Measurements from ENCODE around the gene KLRK1.
A peak's percentile ranks its signal among the peaks of the same experiment; 100 is the strongest.
"Not testable (repeated sequence)": the region's sequence is repeated elsewhere in the genome, so short reads cannot be mapped to it uniquely, and the experiment has no call there.

KLRK1 gene

DNA sequence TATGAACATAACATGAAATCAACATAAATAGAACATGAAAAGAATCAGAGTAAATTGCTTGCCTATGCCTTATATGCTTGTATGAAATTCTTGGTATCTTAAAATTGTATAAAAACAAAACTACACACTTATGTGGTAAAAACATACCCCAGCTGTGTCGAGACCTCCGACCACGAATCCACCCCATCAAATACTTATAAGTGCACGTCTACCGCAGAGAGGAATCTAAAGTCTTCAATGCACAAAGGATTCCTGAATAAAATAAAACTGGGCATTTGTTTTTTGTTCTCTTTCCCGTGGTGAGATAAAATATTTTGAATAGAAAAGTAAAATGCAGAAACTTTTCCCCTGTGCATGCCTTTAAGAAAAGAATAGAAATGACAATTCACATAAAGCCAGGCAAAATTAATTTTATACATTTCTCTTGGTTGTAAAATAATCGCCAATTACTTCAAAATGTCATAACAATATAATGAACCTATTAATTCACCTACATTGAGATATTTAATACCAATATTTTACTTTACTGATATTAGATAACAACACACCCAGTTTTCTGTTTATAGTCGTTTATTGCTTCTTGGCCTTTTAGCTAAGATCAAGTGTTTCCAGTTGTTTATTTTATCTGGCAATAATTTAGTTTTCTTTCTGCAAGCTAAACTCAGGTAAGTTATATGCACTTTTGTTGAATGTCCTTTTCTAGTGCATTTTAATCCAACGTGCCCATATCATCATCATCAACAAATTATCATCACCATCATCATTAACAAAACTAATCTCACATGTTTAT, 1.0 kb downstream of the KLRK1 start:
- no peak for DNase-seq (ENCODE audit: low read depth)

DNA sequence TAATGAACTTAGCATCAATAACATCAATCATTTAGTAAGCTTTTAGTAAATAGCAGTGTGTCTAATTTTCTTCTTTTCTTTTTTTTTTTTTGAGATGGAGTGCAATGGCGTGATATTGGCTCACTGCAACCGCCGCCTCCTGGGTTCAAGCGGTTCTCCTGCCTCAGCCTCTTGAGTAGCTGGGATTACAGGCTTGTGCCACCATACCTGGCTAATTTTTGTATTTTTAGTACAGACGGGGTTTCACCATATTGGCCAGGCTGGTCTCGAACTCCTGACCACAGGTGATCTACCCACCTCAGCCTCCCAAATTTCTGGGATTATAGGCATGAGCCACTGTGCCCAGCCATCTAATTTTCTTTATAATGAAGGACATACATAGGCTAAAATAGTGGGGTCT, 2.3 kb downstream of the KLRK1 start:
- not testable (repeated sequence) for DNase-seq (ENCODE audit: low read depth)

DNA sequence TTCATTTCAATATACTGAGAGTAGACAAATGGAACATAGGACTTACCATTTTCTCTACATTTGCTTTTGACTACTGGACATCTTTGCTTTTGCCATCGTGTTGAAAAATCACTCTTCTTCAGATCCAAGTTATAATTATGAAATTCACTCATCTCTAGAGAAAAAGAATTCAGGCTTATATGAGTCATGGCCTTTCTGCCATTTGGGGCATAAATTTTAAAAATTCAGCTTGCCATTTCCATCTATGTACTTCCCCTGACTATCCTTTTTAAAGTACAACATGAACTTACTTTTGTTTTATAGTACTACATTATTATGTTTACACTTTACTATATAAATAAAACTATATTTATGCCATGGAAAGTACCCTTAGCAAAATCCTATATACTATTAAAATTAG, 3.0 kb downstream of the KLRK1 start:
- DNase-seq (ENCODE audit: low read depth), result no peak

DNA sequence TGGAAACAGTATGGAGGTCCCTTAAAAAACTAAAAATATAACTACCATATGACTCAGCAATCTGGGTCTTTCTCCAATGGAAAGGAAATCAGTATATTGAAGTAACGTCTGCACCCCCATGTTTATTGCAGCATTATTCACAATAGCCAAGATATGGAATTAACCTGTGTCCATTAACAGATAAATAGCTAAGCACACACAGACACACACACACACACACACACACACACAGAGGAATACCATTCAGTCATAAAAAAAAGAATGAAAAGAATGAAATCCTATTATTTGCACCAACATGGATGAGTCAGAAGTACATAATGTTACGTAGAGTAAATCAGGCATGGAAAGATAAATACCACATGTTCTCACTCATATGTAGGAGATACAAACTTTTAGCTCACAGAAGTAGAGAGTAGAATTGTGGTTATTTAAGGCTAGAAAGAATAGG, 4.7 kb downstream of the KLRK1 start:
- DNase-seq (ENCODE audit: low read depth), result peak; percentile 67

DNA sequence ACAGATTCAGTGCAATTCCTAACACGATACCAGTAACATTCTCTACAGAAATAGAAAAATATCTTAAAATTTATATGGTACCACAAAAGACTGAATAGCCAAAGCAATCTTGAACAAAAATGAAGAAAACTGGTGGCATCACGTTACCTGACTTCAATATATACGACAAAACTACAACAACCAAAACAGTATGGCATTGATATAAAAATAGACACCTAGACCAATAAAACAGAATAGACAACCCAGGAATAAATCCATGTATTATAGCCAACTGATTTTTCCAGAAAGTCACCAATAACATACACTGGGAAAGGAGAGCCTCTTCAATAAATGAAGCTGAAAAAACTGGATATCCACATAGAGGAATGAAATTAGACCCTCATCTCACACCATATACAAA, 5.7 kb downstream of the KLRK1 start:
- DNase-seq (ENCODE audit: low read depth), result no peak

DNA sequence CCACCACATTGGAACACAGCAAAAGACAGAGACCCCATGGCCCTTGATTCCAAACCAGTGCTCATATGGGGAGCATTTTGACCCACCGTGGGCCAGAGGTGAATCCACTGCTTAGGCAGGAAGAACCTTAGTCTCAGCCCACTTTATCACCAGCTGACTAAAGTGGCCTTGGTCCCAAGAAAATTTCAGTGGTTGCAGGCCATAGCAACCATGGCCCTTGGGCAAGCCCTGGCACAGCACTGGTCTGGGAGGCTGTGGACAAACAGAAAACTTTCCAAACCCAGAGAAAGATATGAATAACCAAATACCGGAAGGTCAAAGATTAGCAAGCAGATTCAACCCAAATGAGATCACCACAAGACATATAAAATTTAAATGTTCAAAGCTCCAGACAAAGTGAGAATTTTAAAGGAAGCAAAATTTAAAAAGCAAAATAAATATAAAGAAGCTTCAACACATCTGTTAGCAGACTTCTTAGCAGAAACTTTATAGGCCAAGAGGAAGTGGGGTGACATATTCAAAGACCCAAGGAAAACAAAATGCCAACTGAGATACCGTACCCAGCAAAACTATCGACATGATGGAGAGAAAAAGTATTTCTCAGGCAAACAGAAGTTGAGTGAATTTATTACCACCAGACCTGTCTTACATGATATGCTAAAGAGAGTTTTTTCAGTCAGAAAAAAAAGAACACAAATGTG, 7.8 kb downstream of the KLRK1 start:
- DNase-seq (ENCODE audit: low read depth), result no peak

DNA sequence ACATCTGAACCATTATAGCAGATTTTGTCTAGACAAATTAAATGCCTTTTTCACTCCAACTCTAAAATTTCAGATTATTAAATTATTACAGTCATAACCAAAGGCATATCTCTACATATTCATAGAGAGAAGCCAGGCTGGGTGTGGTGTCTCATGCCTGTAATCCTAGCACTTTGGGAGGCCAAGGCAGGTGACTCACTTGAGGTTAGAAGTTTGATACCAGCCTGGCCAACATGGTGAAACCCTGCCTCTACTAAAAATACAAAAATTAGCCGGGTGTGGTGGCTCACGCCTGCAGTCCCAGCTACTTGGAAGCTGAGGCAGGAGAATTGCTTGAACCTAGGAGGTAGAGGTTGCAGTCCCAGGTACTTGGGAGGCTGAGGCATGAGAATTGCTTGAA, 11.1 kb downstream of the KLRK1 start:
- not testable (repeated sequence) for DNase-seq (ENCODE audit: low read depth)

DNA sequence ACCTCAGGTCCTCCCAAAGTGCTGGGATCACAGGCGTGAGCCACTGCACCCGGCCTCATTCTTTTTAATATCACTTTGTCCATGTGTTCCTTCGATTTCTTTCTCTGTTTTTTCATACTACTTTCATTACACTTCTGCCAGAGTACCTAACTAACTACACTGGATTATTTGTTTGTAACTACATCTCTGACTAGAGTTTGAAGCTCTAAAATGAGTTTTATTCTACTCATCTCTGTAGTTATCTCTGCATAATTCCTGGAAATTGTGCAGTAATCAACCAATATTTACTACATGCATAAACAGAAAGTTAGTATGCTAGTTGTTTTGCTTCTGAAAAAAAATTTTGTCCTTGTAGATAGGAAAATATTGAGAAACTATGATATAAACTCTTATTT, 15.2 kb downstream of the KLRK1 start:
- DNase-seq (ENCODE audit: low read depth), result no peak

DNA sequence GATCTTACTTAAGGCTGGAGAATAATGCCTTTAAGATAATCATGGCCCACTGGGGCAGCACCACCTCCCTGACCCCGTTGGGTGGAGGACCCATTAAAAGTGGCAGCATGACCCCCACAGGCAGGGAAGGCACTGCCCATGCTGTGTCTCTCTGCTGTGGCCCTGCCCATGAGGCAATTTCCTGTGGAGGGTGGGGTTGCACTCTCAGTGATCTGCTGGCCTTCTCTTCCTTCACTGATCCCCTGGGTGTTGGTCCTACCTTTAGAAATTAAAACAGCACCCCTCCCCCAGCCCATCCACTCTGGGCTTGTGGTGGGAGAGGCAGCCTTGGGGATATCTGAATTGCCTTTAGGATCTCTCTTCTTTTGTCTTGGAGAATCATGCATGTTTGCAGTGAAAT, 17.3 kb downstream of the KLRK1 start:
- DNase-seq (ENCODE audit: low read depth), result no peak

DNA sequence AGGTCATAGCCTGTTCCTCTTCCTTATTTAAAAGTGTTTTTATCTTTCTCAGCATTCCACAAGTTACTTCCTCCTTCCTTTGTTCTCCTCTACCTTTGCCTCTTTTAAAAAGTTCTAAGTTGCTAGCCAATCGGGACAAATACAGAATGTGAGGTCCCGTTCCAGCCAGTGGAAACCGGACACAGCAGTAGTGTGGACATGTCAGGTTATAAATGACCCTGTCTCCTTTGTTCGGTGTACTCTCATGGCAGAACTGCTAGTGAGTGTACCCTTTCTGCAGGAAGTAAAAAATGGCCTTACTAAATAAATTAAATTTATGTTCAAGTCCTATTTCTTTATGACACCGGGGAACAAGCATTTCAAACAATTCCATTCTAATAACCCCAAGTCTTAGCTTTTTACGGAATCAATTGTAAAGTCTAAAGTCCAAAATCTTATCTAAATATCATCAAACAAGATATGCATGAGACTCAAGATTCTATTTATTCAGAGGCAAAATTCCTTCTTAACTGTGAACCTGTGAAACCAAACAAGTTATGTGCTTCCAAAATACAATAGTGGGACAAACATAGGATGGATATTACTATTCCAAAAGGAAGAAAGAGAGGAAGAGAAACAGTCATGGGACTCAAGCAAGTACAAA, 17.8 kb downstream of the KLRK1 start:
- DNase-seq (ENCODE audit: low read depth), result not testable (repeated sequence)

DNA sequence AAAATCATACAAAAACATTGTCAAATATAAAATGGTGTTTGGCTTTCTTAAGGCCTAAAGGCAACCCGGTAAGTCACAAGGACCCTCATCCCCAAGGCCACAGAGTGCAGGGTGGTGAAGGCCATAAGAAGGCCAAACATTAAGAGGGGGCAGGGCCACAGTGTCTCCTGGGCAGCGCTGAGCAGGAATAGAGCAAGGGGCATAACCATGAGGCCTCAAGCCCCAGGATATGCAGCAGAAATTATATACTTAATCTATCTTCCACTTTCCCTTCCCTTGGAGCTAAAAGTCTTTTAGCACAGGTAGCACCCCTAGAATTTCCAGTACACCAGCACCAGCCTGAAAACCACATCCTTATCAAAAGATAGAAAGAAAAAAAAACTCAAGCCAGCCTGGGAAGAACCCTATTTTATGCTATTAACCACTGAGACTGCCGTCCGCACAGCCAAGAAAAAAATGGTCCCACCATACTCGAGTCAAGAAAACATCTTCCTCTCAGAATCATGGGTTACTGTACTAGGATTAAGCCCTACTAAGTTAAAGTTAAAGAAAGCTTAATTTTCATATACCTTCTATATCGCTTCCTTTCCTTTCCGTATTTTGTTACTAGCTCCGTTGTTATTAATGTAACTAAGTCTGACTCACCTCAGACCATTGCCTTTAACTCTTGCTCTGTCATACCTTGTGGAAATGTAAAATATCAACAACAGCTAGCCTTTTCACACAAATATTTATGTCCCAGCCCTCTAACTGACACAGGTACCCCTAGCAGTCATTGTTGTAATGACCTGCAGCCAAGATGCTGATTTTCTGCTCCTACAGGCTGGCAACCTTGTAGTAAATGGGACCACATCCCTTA, 20.1 kb downstream of the KLRK1 start:
- no peak for DNase-seq (ENCODE audit: low read depth)

DNA sequence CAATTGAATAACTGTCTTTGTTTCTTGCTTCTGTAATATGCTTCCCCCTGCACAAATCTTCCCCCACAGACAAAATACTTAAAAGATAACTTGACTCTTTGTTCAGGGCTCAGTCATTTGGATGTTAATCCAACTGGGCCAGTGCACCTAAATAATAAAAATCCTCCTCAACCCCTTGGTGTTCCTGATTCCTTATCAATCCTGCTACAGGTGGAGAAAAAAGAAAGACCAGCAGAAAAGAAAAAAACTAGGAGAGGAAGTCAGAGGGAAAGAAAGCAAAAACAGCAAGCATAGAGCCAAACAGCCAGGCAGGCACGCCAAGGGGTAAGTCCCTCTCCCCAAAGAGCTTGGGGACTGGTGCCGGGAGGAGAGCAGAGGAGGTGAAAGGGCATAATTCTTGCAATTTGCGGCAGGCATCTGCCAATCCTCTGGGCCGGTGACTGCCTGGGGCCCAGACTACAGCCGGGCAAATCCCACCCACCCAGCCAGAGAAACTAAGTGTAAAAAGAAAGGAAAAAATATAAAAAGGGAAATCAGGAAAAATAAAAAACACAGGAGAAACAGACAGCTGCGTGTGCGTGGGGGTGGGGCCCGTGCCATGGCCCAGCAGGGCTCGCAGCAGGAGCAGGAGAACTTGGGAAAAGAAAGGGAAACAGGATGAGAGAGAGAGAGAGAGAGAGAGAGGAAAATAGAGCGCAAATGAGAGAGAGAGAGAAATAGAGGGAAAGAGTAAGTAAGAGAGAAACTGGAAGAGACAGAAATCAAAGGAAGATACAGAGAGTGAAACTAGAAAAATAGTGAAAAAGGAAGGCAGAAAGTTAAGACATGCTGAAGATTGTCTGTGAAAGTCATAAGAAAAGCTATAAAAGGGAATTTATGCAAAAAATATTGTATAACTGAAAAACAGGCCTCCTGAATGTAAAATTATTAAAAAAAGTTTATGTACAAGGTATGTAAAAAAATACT, 21.4 kb downstream of the KLRK1 start:
- DNase-seq (ENCODE audit: low read depth), result no peak

DNA sequence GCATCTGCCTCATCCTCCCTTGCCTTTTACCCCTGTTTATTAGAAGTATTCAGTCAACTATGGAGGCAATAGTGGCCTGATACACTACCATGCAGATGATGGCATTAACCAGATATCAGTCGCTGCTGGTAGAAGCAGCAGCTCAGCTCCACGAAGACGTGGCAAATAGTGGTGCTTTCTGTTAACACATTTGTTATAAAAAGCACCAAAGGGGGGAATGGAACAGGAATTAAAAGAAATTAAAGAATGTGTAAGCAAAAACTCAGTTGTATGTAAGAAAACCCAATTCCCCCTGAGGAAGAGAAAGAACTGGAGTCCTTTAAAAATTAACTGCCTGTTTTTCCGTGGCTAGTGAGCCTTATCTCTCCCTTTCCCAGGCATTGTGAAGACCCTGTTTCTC, 22.1 kb downstream of the KLRK1 start:
- DNase-seq (ENCODE audit: low read depth), result not testable (repeated sequence)

DNA sequence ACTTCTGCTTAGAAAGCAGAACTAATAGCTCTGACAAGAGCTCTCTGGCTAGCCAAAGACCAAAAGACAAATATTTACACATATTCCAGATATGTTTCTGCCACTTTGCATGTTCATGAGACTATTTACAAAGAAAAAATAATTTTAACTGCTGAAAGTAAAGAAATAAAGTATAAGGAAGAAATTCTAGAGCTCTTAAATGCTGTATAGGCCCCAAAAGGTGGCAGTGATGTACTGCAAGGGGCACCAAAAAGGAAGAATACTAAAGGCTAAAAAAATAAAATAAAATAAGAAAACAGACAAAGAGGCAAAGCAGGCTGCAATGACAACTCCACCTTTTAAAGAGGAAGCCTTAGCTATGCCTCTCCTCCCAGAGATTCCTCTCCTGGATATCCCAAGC, 23.0 kb downstream of the KLRK1 start:
- no peak for DNase-seq (ENCODE audit: low read depth)

DNA sequence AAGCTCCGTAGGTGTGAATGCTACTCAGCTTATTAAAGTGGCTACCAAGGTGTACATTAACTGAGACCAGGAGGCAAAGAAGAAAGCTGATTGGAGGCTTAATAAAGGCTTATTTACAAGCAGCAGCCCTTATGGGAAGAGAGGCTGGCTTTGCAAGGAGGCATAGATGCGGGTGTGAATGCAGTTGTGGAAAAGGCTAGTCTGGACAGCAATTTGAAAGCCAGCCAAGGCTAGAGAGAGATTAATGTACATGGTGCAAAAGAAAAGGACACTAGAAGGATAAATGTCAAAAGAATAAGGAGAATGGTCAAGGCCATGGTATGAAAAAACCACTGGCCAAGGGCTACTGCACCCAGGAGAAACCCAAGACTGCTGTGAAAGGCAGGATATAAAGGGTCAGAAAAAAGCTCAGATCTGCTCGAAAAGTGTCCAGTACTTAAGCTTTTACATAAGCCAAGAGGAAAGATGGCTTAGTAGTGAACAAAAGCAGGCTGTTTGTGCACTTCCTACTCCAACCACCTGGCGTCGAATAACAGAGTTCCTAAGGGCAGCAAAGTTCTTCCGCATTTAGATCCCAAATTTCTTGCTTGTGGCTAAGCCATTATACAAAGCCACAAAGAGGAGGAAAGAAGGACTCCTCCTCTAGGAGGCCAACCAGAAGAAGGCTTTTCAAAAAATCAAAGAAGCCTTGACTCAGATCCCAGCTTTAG, 24.0 kb downstream of the KLRK1 start:
- DNase-seq (ENCODE audit: low read depth), result no peak

DNA sequence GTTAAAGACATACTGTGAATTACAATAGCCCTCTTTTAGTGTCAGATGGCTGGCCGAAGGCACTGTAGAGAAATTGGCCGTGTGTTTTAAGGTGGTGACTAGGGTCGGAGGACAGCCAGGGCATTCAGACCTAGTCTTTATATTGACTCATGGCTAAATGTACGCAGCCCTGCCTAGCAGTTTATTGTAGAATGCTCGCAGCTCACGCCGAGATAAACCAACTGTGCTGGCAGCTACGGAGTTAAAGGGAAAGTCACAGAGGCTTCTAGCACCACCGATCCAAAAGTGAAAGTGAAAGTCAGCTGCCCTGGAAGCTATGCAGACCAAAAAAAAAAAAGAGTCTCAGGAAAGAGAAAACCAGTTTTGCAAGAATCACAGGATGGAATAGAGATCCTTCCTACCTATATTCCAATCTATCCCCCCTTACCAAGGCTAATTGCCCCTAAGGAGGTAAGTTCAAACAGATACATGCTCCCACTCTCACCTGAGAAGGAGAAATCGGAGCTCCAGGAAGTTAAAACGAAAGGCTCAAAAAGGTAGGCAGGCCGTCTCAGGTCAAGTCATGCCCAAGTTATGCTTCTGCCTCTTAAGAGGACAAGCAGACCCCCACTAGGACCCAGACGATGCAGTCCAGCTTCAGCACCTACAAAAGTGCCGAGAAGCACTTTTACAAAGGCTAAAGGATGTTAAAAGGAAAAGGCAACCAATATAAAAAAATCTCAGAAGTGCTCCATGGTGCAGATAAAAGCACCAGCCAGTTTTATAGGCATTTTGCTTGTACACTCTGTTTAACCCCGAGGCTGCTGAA, 24.8 kb downstream of the KLRK1 start:
- DNase-seq (ENCODE audit: low read depth), result peak; percentile 59

DNA sequence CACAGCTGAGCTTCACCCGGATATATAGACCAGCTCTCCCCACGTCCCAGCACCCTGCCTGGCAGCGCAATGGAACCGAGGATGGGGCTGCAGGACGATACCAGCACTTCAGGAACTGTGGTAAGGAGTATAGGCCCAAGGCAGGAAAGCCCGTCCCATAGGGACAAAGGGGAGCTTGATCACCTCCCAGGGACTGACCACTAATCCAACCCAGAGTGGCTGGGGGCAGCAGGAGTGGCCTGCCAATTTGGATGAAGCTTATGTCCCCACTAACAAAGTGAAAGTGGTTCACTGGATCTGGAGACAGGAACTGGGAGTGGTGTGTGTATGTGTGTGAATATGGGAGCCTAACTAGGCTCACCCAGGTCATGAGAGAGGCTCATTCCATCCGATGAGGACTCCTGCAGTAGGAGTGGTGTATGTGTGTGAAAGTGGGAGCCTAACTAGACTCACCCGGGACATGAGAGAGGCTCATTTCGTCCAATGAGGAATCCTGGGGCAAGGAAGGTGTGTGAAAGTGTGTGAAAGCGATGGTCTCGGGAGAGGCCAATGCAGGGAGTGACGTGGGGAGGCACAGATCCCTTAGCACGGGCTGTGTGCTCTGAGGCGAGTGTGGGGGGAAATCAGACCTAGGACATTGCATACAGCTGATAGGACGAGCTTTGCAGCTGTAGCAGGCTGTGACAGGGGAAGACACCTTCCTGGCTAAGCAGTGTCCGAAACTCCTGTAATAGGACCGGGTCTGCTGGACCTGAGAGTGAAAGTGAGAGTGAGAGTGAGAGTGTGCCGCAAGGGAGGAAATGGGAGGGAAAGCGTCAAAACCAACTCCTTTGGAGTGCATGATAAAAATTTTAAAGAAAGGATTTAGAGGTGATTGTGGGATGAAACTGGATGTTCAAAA, 25.7 kb downstream of the KLRK1 start:
- DNase-seq (ENCODE audit: low read depth), result no peak

DNA sequence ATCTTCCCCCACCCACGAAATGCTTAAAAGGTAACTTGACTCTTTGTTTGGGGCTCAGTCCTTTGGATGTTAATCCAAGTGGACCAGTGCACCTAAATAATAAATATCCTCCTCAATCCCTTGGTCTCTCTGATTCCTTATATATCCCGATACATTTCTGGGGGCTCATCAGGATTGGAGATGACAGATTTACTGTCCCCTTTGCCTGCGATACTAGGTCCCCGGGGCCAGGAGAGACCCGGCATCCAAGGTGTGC, 26.3 kb downstream of the KLRK1 start:
- no peak for DNase-seq (ENCODE audit: low read depth)

Data from HS-5 (cell line).